ENCODE measurements around the gene CPN1.
A peak's percentile ranks its signal among the peaks of the same experiment; 100 is the strongest.
"Not testable (repeated sequence)": the region's sequence is repeated elsewhere in the genome, so short reads cannot be mapped to it uniquely, and the experiment has no call there.

CPN1 gene

GRCh38 chr10:100020886-100021253 is 60.8 kb downstream of the CPN1 start:
- no peak for DNase-seq

GRCh38 chr10:100020142-100020885 is 61.4 kb downstream of the CPN1 start:
- DNase-seq = no peak

- no peak for DNase-seq
These were observed 61.9 kb downstream of the CPN1 start for GRCh38 chr10:100019787-100020141.

- no peak for DNase-seq
These were observed 67.5 kb downstream of the CPN1 start for GRCh38 chr10:100014071-100014762.

- DNase-seq = no peak
These were observed 68.0 kb downstream of the CPN1 start for GRCh38 chr10:100013621-100014020.

- DNase-seq = not testable (repeated sequence)
These were observed 69.8 kb downstream of the CPN1 start for GRCh38 chr10:100011906-100012305.

- peak; percentile 89 for DNase-seq
These were observed 71.6 kb downstream of the CPN1 start, which contains the start of gene DNMBP for GRCh38 chr10:100009793-100010676. Gene DNMBP, minus strand, starts transcription at chr10:100009947. Its CDS starts 37,823 bp downstream, at chr10:99972124.

- DNase-seq = no peak
These were observed 72.3 kb downstream of the CPN1 start for GRCh38 chr10:100009283-100009792.

GRCh38 chr10:100008708-100009282 is 72.9 kb downstream of the CPN1 start:
- DNase-seq = no peak

- no peak for DNase-seq
These were observed 73.5 kb downstream of the CPN1 start for GRCh38 chr10:100008142-100008522.

GRCh38 chr10:100007231-100008141 is 74.2 kb downstream of the CPN1 start:
- no peak for DNase-seq

GRCh38 chr10:100006243-100006886 is 75.3 kb downstream of the CPN1 start:
- no peak for DNase-seq

GRCh38 chr10:100004805-100005510 is 76.7 kb downstream of the CPN1 start:
- no peak for DNase-seq

GRCh38 chr10:100000109-100000644 is 81.5 kb downstream of the CPN1 start:
- no peak for DNase-seq

- DNase-seq = no peak
These were observed 82.2 kb downstream of the CPN1 start for GRCh38 chr10:99999319-100000108.

- DNase-seq = no peak
These were observed 82.8 kb downstream of the CPN1 start for GRCh38 chr10:99998889-99999288.

- no peak for DNase-seq
These were observed 84.7 kb downstream of the CPN1 start for GRCh38 chr10:99996671-99997648.

- DNase-seq = no peak
These were observed 86.0 kb downstream of the CPN1 start for GRCh38 chr10:99995713-99996112.

All from activated CD8-positive, alpha-beta memory T cell treated with anti-CD3 and anti-CD28 coated beads, Interleukin-2, amount 50 U/mL, for 4 hours (primary cell).